HL-60 (cell line): Measurements from ENCODE around the gene PNISR.

Source experiments
- DNase-seq, 2 experiments: peaks; one replicate each; pipeline ENCODE4 v3.0.0-alpha.2; 2010 to 2020; ENCODE audit warnings: low read depth in 1 of 2, low spot score in 1 of 2
- H3K27ac ChIP-seq: fragments of 250-450 bp; sonication (Bioruptor Pico); replicated peaks from 2 replicates; pipeline ENCODE4 v1.5.1; 2020; ENCODE audit warnings: mild to moderate bottlenecking, moderate library complexity
- H3K27me3 ChIP-seq: fragments of 250-450 bp; sonication (Bioruptor Pico); 2 replicates; pipeline ENCODE4 v1.5.1; 2021; ENCODE audit warnings: mild to moderate bottlenecking, moderate library complexity; ENCODE audit not compliant: insufficient read depth, poor library complexity, severe bottlenecking
- H3K4me3 ChIP-seq: replicated peaks from 2 replicates; pipeline ENCODE4 v1.5.1; 2011; ENCODE audit warnings: mild to moderate bottlenecking, control low read depth, low read length; ENCODE audit not compliant: insufficient read depth
- REST ChIP-seq: IDR thresholded peaks from 2 replicates; pipeline ENCODE4 v1.6.1; 2012; ENCODE audit warnings: low read depth; ENCODE audit not compliant: insufficient replicate concordance

PNISR gene

GRCh38 chr6:99348288-99349170 is 76.6 kb downstream of the PNISR start:
- H3K4me3 ChIP-seq = no peak overlapping the region
- DNase-seq = no peak
- H3K27ac ChIP-seq = no peak overlapping the region
- no peak for TF ChIP-seq REST
- H3K27me3 ChIP-seq = peaks cover 49% of the 10 kb centered on the region
